Astrocyte of the cerebellum (primary cell): Measurements from ENCODE around the gene CALU.

Source experiments
- DNase-seq: peaks from one replicate; pipeline ENCODE4 v3.0.0-alpha.2; 2011; ENCODE audit warnings: low read depth
- H3K4me3 ChIP-seq: 2 replicates; pipeline ENCODE4 v1.5.1; 2011; ENCODE audit warnings: mild to moderate bottlenecking, low read depth, low read length, moderate library complexity
- CTCF ChIP-seq: IDR thresholded peaks from 2 replicates; pipeline ENCODE4 v1.5.1; 2012; ENCODE audit warnings: low read length, low read depth, moderate library complexity, mild to moderate bottlenecking; ENCODE audit errors: missing control alignments
- in situ Hi-C: cut with HindIII; loops from 2 replicates; pipeline ENCODE4 v1.10.0; 2017; ENCODE audit warnings: low sequenced_read_pairs

Gene CALU

GRCh38 chr7:128767475-128768110 lies 28.4 kb downstream of the CALU start:
- TF ChIP-seq CTCF, result no peak
- no peak for DNase-seq
- in situ Hi-C loops, result loop anchor here (5.0 kb wide), 1 partner anchor 55 kb away; no protein-coding TSS in a partner anchor
- H3K4me3 ChIP-seq, result no peak overlapping the region

- no peak for DNase-seq
- no peak overlapping the region for H3K4me3 ChIP-seq
- TF ChIP-seq CTCF, result no peak
- in situ Hi-C loops, result no loop called here
Measured at GRCh38 chr7:128770233-128770632, 31.1 kb downstream of the CALU start.

GRCh38 chr7:128773604-128774003 lies 34.4 kb downstream of the CALU start:
- no peak for DNase-seq
- no peak overlapping the region for H3K4me3 ChIP-seq
- TF ChIP-seq CTCF, result no peak
- in situ Hi-C loops, result no loop called here

GRCh38 chr7:128774029-128774689 lies 35.0 kb downstream of the CALU start:
- in situ Hi-C loops, result no loop called here
- TF ChIP-seq CTCF, result no peak
- no peak overlapping the region for H3K4me3 ChIP-seq
- no peak for DNase-seq

GRCh38 chr7:128774921-128775320 lies 35.8 kb downstream of the CALU start:
- H3K4me3 ChIP-seq, result no peak overlapping the region
- in situ Hi-C loops, result no loop called here
- no peak for TF ChIP-seq CTCF
- DNase-seq, result no peak

- in situ Hi-C loops, result no loop called here
- no peak for DNase-seq
- H3K4me3 ChIP-seq, result no peak within 1 kb of the TSS
- no peak for TF ChIP-seq CTCF
Measured at GRCh38 chr7:128775744-128776474, 36.8 kb downstream of the CALU start, which contains the start of gene OPN1SW. TSS of gene OPN1SW (minus strand) at chr7:128775794. CDS start at chr7:128775781, 13 bp downstream.
